Measurements from ENCODE around the gene MED7. TPM values are rescaled to one million over a fixed set of nuclear protein-coding genes. Genes with fewer than 3 reads are reported as not detected.
A peak's percentile ranks its signal among the peaks of the same experiment; 100 is the strongest.

MED7 gene
- polyA plus RNA-seq, 4 donors: 7.8 to 16.0 (median 12.3) TPM

GRCh38 chr5:157106630-157107461 is 35.8 kb downstream of the MED7 start:
- Histone ChIP-seq H3K9me3 (ENCODE audit: control insufficient read depth in 2 of 2, insufficient read depth in 1 of 2, low read depth in 1 of 2, low read length in 1 of 2) (no peaks in the 10 kb centered on the region), H3K27me3 (ENCODE audit: control insufficient read depth in 3 of 3, insufficient read depth in 3 of 3, low read length in 3 of 3) (no peaks in the 10 kb centered on the region), H3K4me3 (ENCODE audit: low read depth in 1 of 3, low read length in 3 of 3) (no peak overlapping the region), H3K4me1 (ENCODE audit: control insufficient read depth in 3 of 3, insufficient read depth in 2 of 3, low read depth in 1 of 3, low read length in 2 of 3) (no peaks in the 10 kb centered on the region), H3K27ac (ENCODE audit: low read depth in 1 of 3, low read length in 2 of 3) (peak overlapping the region in 1 of 3 donors; percentile 6), H3K36me3 (ENCODE audit: control insufficient read depth in 3 of 3, insufficient read depth in 2 of 3, low read depth in 1 of 3, low read length in 3 of 3) (no peaks in the 10 kb centered on the region)
- WGBS, 3 donors: 80 to 83% (median 81%) methylated on average over 14 of the region's 14 CpGs
- DNase-seq: no peak
- FAIRE-seq: no peak

- Histone ChIP-seq H3K36me3 (ENCODE audit: control insufficient read depth in 3 of 3, insufficient read depth in 2 of 3, low read depth in 1 of 3, low read length in 3 of 3) (no peaks in the 10 kb centered on the region), H3K27ac (ENCODE audit: low read depth in 1 of 3, low read length in 2 of 3) (no peak overlapping the region), H3K27me3 (ENCODE audit: control insufficient read depth in 3 of 3, insufficient read depth in 3 of 3, low read length in 3 of 3) (no peaks in the 10 kb centered on the region), H3K4me3 (ENCODE audit: low read depth in 1 of 3, low read length in 3 of 3) (no peak overlapping the region), H3K4me1 (ENCODE audit: control insufficient read depth in 3 of 3, insufficient read depth in 2 of 3, low read depth in 1 of 3, low read length in 2 of 3) (no peaks in the 10 kb centered on the region), H3K9me3 (ENCODE audit: control insufficient read depth in 2 of 2, insufficient read depth in 1 of 2, low read depth in 1 of 2, low read length in 1 of 2) (no peaks in the 10 kb centered on the region)
- WGBS, 3 donors: 51 to 75% (median 72%) methylated on average over 2 of the region's 2 CpGs
- FAIRE-seq (no peak), DNase-seq (no peak)
These were observed 42.5 kb downstream of the MED7 start for GRCh38 chr5:157100140-157100679.

- Histone ChIP-seq H3K4me1 (ENCODE audit: control insufficient read depth in 3 of 3, insufficient read depth in 2 of 3, low read depth in 1 of 3, low read length in 2 of 3) (no peaks in the 10 kb centered on the region), H3K27ac (ENCODE audit: low read depth in 1 of 3, low read length in 2 of 3) (no peak overlapping the region), H3K27me3 (ENCODE audit: control insufficient read depth in 3 of 3, insufficient read depth in 3 of 3, low read length in 3 of 3) (no peaks in the 10 kb centered on the region), H3K36me3 (ENCODE audit: control insufficient read depth in 3 of 3, insufficient read depth in 2 of 3, low read depth in 1 of 3, low read length in 3 of 3) (no peaks in the 10 kb centered on the region), H3K9me3 (ENCODE audit: control insufficient read depth in 2 of 2, insufficient read depth in 1 of 2, low read depth in 1 of 2, low read length in 1 of 2) (no peaks in the 10 kb centered on the region), H3K4me3 (ENCODE audit: low read depth in 1 of 3, low read length in 3 of 3) (no peak overlapping the region)
- 61 to 70% (median 68%) methylated on average over 3 of the region's 3 CpGs for WGBS, 3 donors
- FAIRE-seq (no peak), DNase-seq (no peak)
These were observed 54.2 kb downstream of the MED7 start for GRCh38 chr5:157088342-157088990.

Other genes with a start within 250 kb of the MED7 start
- gene TIMD4, start 179.6 kb downstream of the MED7 start, polyA plus RNA-seq: under 1 TPM in 2 of 4 donors, not detected in 2; 0.43 to 0.51 TPM
- gene HAVCR1, start 83.7 kb downstream of the MED7 start, polyA plus RNA-seq: 1 to 10 TPM in 1 of 4 donors, under 1 TPM in 1, not detected in 2; 0.10 to 1.4 TPM
- 1 to 10 TPM in 3 of 4 donors, under 1 TPM in 1; 0.45 to 3.0 (median 2.0) TPM for gene HAVCR2, start 33.8 kb downstream of the MED7 start, polyA plus RNA-seq
- gene GARIN3, start 23.4 kb upstream of the MED7 start, polyA plus RNA-seq: not detected
- gene ITK, start 38.0 kb upstream of the MED7 start, polyA plus RNA-seq: 1 to 10 TPM in 3 of 4 donors, under 1 TPM in 1; 0.67 to 2.7 (median 1.4) TPM
- gene CYFIP2, start 123.3 kb upstream of the MED7 start, polyA plus RNA-seq: 10 to 100 TPM in 2 of 4 donors, 1 to 10 TPM in 2; 6.3 to 33.4 (median 10.3) TPM

All from small intestine (tissue), 7 donors.